Testis (tissue), 3 donors: ENCODE data around the gene CFAP61. TPM values are rescaled to one million over a fixed set of nuclear protein-coding genes. Genes with fewer than 3 reads are reported as not detected.

ENCODE experiments used
- DNase-seq: peaks from one replicate; pipeline ENCODE4 v3.0.0-alpha.2; 2019
- H3K27ac ChIP-seq, 2 donors: fragments of 200-600 bp; sonication (generic); one replicate each; pipeline ENCODE4 v1.5.1; 2019
- H3K27me3 ChIP-seq: fragments of 200-600 bp; sonication (generic); one replicate; pipeline ENCODE4 v1.5.1; 2019
- H3K36me3 ChIP-seq: fragments of 200-600 bp; sonication (generic); one replicate; pipeline ENCODE4 v1.5.1; 2017; ENCODE audit warnings: low read depth; ENCODE audit errors: missing control alignments
- H3K4me1 ChIP-seq: fragments of 200-600 bp; sonication (generic); one replicate; pipeline ENCODE4 v1.5.1; 2019
- H3K4me3 ChIP-seq, 2 donors: fragments of 200-600 bp; sonication (generic); one replicate each; pipeline ENCODE4 v1.5.1; 2017 to 2019
- H3K9me3 ChIP-seq: fragments of 200-600 bp; sonication (generic); one replicate; pipeline ENCODE4 v1.5.1; 2017
- POLR2A ChIP-seq: fragments of 450-650 bp; IDR thresholded peaks from one replicate; pipeline ENCODE4 v1.6.1; 2017; ENCODE audit warnings: antibody characterized with exemption, mild to moderate bottlenecking, moderate library complexity
- WGBS, 2 donors: methylation state at CpG; one replicate each; pipeline ENCODE4 v1.1.5; 2018; 5-methylcytosine and 5-hydroxymethylcytosine counted together
- intact Hi-C: fragments of 100-400 bp; cut with DNase I; formaldehyde crosslinking; loops from one replicate; pipeline ENCODE4 v1.15.1; 2023; ENCODE audit warnings: low total_unique reads
- polyA plus RNA-seq: library from polyadenylated mRNA; stranded (reverse); fragments of 350-450 nt; fragmentation: Illumina TruSeq; extraction: RNeasy Lipid Tissue Mini Kit (QIAGEN cat#74804); gene quantifications from one replicate; pipeline ENCODE4 v1.2.3, GENCODE V29; 2014; ENCODE audit warnings: low read depth, low replicate concordance; ENCODE audit not compliant: insufficient read depth
- total RNA-seq, 2 donors: library from RNA; depleted of rRNA; stranded (reverse); fragments of >200 nt; gene quantifications; one replicate each; pipeline ENCODE4 v1.2.3, GENCODE V29; 2016
- TF ChIP-seq, protein P1 (sequence below), 3 experiments: fragments of 450-650 bp in 2 of 3; fragments of 200-600 bp in 1 of 3; sonication (generic) in 1 of 3; IDR thresholded peaks; one replicate each; pipeline ENCODE4 v1.5.1; 2016 to 2019; ENCODE audit warnings: antibody characterized with exemption in 3 of 3, mild to moderate bottlenecking in 2 of 3, moderate library complexity in 1 of 3

CFAP61 gene
- total and polyA plus RNA-seq, 3 donors from 2014 or later = 21.4 to 76.0 (median 27.3) TPM

DNA sequence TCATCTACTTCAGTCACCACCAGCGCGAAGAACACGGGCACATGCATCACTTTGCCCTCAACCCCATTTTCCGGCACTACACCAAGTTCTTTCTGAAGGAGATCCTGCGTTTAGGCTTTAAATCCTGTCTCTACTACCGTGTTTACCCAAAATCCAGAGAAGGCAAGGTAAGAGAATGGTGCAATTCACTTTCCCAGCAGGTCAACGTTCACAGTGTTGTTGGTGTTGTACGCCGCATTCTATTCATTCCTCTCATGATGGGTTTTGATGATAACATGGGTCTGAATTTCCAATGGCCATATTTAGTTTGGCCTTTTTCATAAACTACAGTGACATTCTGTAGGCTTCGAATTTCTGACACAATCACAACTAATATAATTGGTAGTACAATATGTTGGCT is 144.3 kb downstream of the CFAP61 start:
- Histone ChIP-seq H3K36me3 (no peaks in the 10 kb centered on the region), H3K27me3 (no peaks in the 10 kb centered on the region), H3K27ac (no peak overlapping the region), H3K4me3 (no peak overlapping the region), H3K9me3 (no peaks in the 10 kb centered on the region), H3K4me1 (no peaks in the 10 kb centered on the region)
- intact Hi-C loops = no loop called here
- TF ChIP-seq, protein P1, sequence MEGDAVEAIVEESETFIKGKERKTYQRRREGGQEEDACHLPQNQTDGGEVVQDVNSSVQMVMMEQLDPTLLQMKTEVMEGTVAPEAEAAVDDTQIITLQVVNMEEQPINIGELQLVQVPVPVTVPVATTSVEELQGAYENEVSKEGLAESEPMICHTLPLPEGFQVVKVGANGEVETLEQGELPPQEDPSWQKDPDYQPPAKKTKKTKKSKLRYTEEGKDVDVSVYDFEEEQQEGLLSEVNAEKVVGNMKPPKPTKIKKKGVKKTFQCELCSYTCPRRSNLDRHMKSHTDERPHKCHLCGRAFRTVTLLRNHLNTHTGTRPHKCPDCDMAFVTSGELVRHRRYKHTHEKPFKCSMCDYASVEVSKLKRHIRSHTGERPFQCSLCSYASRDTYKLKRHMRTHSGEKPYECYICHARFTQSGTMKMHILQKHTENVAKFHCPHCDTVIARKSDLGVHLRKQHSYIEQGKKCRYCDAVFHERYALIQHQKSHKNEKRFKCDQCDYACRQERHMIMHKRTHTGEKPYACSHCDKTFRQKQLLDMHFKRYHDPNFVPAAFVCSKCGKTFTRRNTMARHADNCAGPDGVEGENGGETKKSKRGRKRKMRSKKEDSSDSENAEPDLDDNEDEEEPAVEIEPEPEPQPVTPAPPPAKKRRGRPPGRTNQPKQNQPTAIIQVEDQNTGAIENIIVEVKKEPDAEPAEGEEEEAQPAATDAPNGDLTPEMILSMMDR (IDR thresholded peaks at IDR 0.05) = no peak
- TF ChIP-seq POLR2A = no peak
- 90 to 91% methylated on average over 10 of the region's 10 CpGs for WGBS, 2 donors
- no peak for DNase-seq

GRCh38 chr20:20198011-20198410 is 145.7 kb downstream of the CFAP61 start:
- DNase-seq = no peak
- 92 to 100% methylated on average over 1 of the region's 1 CpG for WGBS, 2 donors
- H3K9me3 ChIP-seq = no peaks in the 10 kb centered on the region
- no peak for TF ChIP-seq POLR2A
- TF ChIP-seq, protein P1 (IDR thresholded peaks at IDR 0.05) = no peak
- intact Hi-C loops = no loop called here
- no peak overlapping the region for H3K27ac ChIP-seq
- H3K4me1 ChIP-seq = no peaks in the 10 kb centered on the region
- no peaks in the 10 kb centered on the region for H3K36me3 ChIP-seq
- H3K27me3 ChIP-seq = no peaks in the 10 kb centered on the region
- no peak overlapping the region for H3K4me3 ChIP-seq

GRCh38 chr20:20199361-20200160 is 147.2 kb downstream of the CFAP61 start:
- Histone ChIP-seq H3K36me3 (no peaks in the 10 kb centered on the region), H3K27me3 (no peaks in the 10 kb centered on the region), H3K4me3 (no peak overlapping the region), H3K27ac (no peak overlapping the region), H3K4me1 (no peaks in the 10 kb centered on the region), H3K9me3 (no peaks in the 10 kb centered on the region)
- intact Hi-C loops = no loop called here
- DNase-seq = no peak
- 45 to 53% methylated on average over 22 to 24 of the region's 24 CpGs for WGBS, 2 donors
- TF ChIP-seq POLR2A = no peak
- TF ChIP-seq, protein P1 (IDR thresholded peaks at IDR 0.05) = no peak

DNA sequence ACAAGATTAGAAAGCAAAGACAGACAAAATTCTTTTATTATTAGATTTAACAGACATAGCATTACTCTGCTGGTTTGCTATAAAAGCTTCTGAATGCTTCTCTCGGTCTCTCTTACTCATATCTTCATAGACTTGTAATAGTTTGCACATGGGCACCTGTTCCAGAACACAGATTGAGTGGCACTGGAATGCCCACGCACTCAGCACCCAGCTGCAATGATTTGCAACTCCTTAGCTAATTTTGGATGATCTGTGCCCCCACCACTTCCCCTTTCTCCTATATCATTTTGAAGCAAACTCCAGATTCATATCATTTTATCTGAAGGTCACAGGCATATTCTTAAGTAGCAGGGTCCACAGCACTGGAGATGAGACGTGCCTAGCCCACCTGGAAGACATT is 148.8 kb downstream of the CFAP61 start:
- H3K4me1 ChIP-seq = no peaks in the 10 kb centered on the region

More for the DNA sequence above, 148.8 kb downstream of the CFAP61 start:
- Histone ChIP-seq H3K4me3 (no peak overlapping the region), H3K27me3 (no peaks in the 10 kb centered on the region), H3K27ac (no peak overlapping the region), H3K36me3 (no peaks in the 10 kb centered on the region), H3K9me3 (no peaks in the 10 kb centered on the region)
- TF ChIP-seq POLR2A = no peak
- TF ChIP-seq, protein P1 (IDR thresholded peaks at IDR 0.05) = no peak
- WGBS, 2 donors = 70 to 72% methylated on average over 3 of the region's 3 CpGs
- intact Hi-C loops = no loop called here
- DNase-seq = no peak
